ENCODE data around the gene CFAP54. TPM values are rescaled to one million over a fixed set of nuclear protein-coding genes. Genes with fewer than 3 reads are reported as not detected.

Gene CFAP54
- polyA plus RNA-seq, 1 donor from 2014 or later: 1.1 TPM

GRCh38 chr12:96534339-96534738, 45.0 kb downstream of the CFAP54 start:
- Histone ChIP-seq H3K79me2 (replicated peaks; ENCODE audit: insufficient read depth, low read length) (no peaks in the 10 kb centered on the region), H3K9ac (ENCODE audit: low read length) (no peak overlapping the region), H3K27me3 (ENCODE audit: insufficient read depth, low read depth, low read length) (no peaks in the 10 kb centered on the region), H3K36me3 (ENCODE audit: insufficient read depth, low read length) (no peaks in the 10 kb centered on the region), H3K9me3 (ENCODE audit: low read length) (no peaks in the 10 kb centered on the region), H3K4me3 (ENCODE audit: low read length) (no peak overlapping the region), H3K27ac (ENCODE audit: low read length) (no peak overlapping the region), H3F3A (ENCODE audit: insufficient read depth, low read length, poor library complexity, severe bottlenecking) (no peaks in the 10 kb centered on the region), H3K4me2 (ENCODE audit: low read length) (no peak overlapping the region), H2AFZ (ENCODE audit: low read depth, low read length) (no peak overlapping the region), H3K9me2 (ENCODE audit: insufficient read depth, low read length) (no peaks in the 10 kb centered on the region), H4K20me1 (ENCODE audit: insufficient read depth) (no peaks in the 10 kb centered on the region)
- TF ChIP-seq MXI1 (conservative IDR thresholded peaks at IDR 0.05; ENCODE audit: poor library complexity, severe bottlenecking): no peak
- TF ChIP-seq, protein P1, sequence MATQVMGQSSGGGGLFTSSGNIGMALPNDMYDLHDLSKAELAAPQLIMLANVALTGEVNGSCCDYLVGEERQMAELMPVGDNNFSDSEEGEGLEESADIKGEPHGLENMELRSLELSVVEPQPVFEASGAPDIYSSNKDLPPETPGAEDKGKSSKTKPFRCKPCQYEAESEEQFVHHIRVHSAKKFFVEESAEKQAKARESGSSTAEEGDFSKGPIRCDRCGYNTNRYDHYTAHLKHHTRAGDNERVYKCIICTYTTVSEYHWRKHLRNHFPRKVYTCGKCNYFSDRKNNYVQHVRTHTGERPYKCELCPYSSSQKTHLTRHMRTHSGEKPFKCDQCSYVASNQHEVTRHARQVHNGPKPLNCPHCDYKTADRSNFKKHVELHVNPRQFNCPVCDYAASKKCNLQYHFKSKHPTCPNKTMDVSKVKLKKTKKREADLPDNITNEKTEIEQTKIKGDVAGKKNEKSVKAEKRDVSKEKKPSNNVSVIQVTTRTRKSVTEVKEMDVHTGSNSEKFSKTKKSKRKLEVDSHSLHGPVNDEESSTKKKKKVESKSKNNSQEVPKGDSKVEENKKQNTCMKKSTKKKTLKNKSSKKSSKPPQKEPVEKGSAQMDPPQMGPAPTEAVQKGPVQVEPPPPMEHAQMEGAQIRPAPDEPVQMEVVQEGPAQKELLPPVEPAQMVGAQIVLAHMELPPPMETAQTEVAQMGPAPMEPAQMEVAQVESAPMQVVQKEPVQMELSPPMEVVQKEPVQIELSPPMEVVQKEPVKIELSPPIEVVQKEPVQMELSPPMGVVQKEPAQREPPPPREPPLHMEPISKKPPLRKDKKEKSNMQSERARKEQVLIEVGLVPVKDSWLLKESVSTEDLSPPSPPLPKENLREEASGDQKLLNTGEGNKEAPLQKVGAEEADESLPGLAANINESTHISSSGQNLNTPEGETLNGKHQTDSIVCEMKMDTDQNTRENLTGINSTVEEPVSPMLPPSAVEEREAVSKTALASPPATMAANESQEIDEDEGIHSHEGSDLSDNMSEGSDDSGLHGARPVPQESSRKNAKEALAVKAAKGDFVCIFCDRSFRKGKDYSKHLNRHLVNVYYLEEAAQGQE (IDR thresholded peaks at IDR 0.05; ENCODE audit: borderline replicate concordance): no peak
- TF ChIP-seq SMC3 (conservative IDR thresholded peaks at IDR 0.05; ENCODE audit: poor library complexity): no peak
- no peak for TF ChIP-seq POLR2AphosphoS5 (IDR thresholded peaks at IDR 0.05)

DNA sequence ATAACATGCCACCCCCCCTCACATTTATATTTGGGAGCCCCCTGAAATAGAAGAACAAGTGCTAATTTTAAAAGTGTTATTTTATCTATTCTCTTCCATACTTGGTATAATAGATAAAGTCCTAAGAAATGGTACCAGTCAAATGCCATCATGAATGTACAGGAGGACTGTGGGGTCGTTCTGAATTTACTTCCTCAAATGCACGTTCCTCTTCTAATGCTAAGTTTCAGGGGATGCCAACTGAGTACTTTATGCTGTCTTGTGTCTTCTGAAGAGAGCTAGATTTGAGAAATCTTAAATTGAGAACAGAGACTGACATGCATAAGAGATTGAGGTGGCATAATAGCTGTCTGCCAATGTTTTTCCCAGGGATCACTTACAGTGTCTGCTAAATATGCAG, 59.0 kb downstream of the CFAP54 start:
- no peaks in the 10 kb centered on the region for H3K27me3 ChIP-seq (ENCODE audit: insufficient read depth, low read depth, low read length)
- no peak overlapping the region for H3K9ac ChIP-seq (ENCODE audit: low read length)
- no peaks in the 10 kb centered on the region for H3F3A ChIP-seq (ENCODE audit: insufficient read depth, low read length, poor library complexity, severe bottlenecking)
- H2AFZ ChIP-seq (ENCODE audit: low read depth, low read length): no peak overlapping the region
- H3K36me3 ChIP-seq (ENCODE audit: insufficient read depth, low read length): no peaks in the 10 kb centered on the region
- no peaks in the 10 kb centered on the region for H3K79me2 ChIP-seq (replicated peaks; ENCODE audit: insufficient read depth, low read length)
- H3K9me2 ChIP-seq (ENCODE audit: insufficient read depth, low read length): no peaks in the 10 kb centered on the region
- H3K4me2 ChIP-seq (ENCODE audit: low read length): no peak overlapping the region
- no peaks in the 10 kb centered on the region for H3K9me3 ChIP-seq (ENCODE audit: low read length)
- no peak overlapping the region for H3K4me3 ChIP-seq (ENCODE audit: low read length)
- TF ChIP-seq EP300 (conservative IDR thresholded peaks at IDR 0.05; ENCODE audit: poor library complexity, severe bottlenecking) (no peak), SMC3 (conservative IDR thresholded peaks at IDR 0.05; ENCODE audit: poor library complexity) (no peak), RAD21 (conservative IDR thresholded peaks at IDR 0.05) (no peak), CTCF (IDR thresholded peaks at IDR 0.05; ENCODE audit: poor library complexity, severe bottlenecking) (no peak), POLR2AphosphoS5 (IDR thresholded peaks at IDR 0.05) (no peak), EZH2 (IDR thresholded peaks at IDR 0.05; ENCODE audit: borderline replicate concordance, insufficient read depth, low read length, poor library complexity, severe bottlenecking) (no peak), TAF1 (IDR thresholded peaks at IDR 0.05; ENCODE audit: low read depth) (no peak), MXI1 (conservative IDR thresholded peaks at IDR 0.05; ENCODE audit: poor library complexity, severe bottlenecking) (no peak)
- TF ChIP-seq, protein P1 (IDR thresholded peaks at IDR 0.05; ENCODE audit: borderline replicate concordance): no peak
- no peak overlapping the region for H3K27ac ChIP-seq (ENCODE audit: low read length)
- H4K20me1 ChIP-seq (ENCODE audit: insufficient read depth): no peaks in the 10 kb centered on the region

Measured in neural cell (in vitro differentiated cells).